Neural progenitor cell (in vitro differentiated cells): Measurements from ENCODE around the gene FKBP9. TPM values are rescaled to one million over a fixed set of nuclear protein-coding genes. Genes with fewer than 3 reads are reported as not detected.
"Not testable (repeated sequence)": the region's sequence is repeated elsewhere in the genome, so short reads cannot be mapped to it uniquely, and the experiment has no call there.

ENCODE experiments used
- DNase-seq: peaks from one replicate; pipeline ENCODE4 v3.0.0-alpha.2; 2016; ENCODE audit warnings: low spot score
- H2AFZ ChIP-seq: fragments of 200-600 bp; sonication (generic); replicated peaks from 2 replicates; pipeline ENCODE4 v1.6.1; 2016; ENCODE audit warnings: antibody characterized with exemption
- H3F3A ChIP-seq: fragments of 200-600 bp; sonication (generic); 2 replicates; pipeline ENCODE4 v1.6.1; 2016; ENCODE audit warnings: antibody characterized with exemption, low read depth
- H3K27ac ChIP-seq: fragments of 200-600 bp; sonication (generic); 2 replicates; pipeline ENCODE4 v1.5.1; 2016; ENCODE audit warnings: mild to moderate bottlenecking
- H3K27me3 ChIP-seq: fragments of 200-600 bp; sonication (generic); 2 replicates; pipeline ENCODE4 v1.6.1; 2016; ENCODE audit warnings: mild to moderate bottlenecking, moderate library complexity
- H3K36me3 ChIP-seq: fragments of 200-600 bp; sonication (generic); 2 replicates; pipeline ENCODE4 v1.5.1; 2016
- H3K4me1 ChIP-seq: fragments of 200-600 bp; sonication (generic); 2 replicates; pipeline ENCODE4 v1.6.1; 2016; ENCODE audit warnings: mixed run types
- H3K4me2 ChIP-seq: fragments of 200-600 bp; sonication (generic); 2 replicates; pipeline ENCODE4 v1.6.1; 2016
- H3K4me3 ChIP-seq: fragments of 200-600 bp; sonication (generic); 2 replicates; pipeline ENCODE4 v1.5.1; 2016
- H3K79me2 ChIP-seq: fragments of 200-600 bp; sonication (generic); 2 replicates; pipeline ENCODE4 v1.6.1; 2016; ENCODE audit warnings: low read depth
- H3K9ac ChIP-seq: fragments of 200-600 bp; sonication (generic); 2 replicates; pipeline ENCODE4 v1.6.1; 2016
- H3K9me3 ChIP-seq: fragments of 200-600 bp; sonication (generic); 2 replicates; pipeline ENCODE4 v1.5.1; 2016; ENCODE audit warnings: low read depth
- H4K20me1 ChIP-seq: fragments of 200-600 bp; sonication (generic); 2 replicates; pipeline ENCODE4 v1.6.1; 2016; ENCODE audit warnings: low read depth
- H3K27ac Mint-ChIP-seq: 3 replicates; pipeline ENCODE4 v1.8.0; 2021; ENCODE audit warnings: mixed read lengths
- H3K27me3 Mint-ChIP-seq: 2 replicates; pipeline ENCODE4 v1.8.0; 2022; ENCODE audit warnings: low read depth, mild to moderate bottlenecking, inconsistent platforms, moderate library complexity, mixed read lengths; ENCODE audit not compliant: insufficient read depth
- H3K36me3 Mint-ChIP-seq: 3 replicates; pipeline ENCODE4 v1.8.0; 2021; ENCODE audit warnings: mixed read lengths
- H3K4me1 Mint-ChIP-seq: 3 replicates; pipeline ENCODE4 v1.8.0; 2021; ENCODE audit warnings: mixed read lengths
- H3K4me3 Mint-ChIP-seq: 3 replicates; pipeline ENCODE4 v1.8.0; 2021; ENCODE audit warnings: mild to moderate bottlenecking, moderate library complexity, mixed read lengths
- H3K9me3 Mint-ChIP-seq: 3 replicates; pipeline ENCODE4 v1.8.0; 2020; ENCODE audit warnings: mixed read lengths
- total RNA-seq: library from RNA; depleted of rRNA; stranded (reverse); fragments of >200 nt; gene quantifications from 2 replicates; pipeline ENCODE4 v1.2.3, GENCODE V29; 2015; ENCODE audit warnings: low replicate concordance

FKBP9 gene
- total RNA-seq, 1 donor from 2014 or later, result 24.4 TPM

DNA sequence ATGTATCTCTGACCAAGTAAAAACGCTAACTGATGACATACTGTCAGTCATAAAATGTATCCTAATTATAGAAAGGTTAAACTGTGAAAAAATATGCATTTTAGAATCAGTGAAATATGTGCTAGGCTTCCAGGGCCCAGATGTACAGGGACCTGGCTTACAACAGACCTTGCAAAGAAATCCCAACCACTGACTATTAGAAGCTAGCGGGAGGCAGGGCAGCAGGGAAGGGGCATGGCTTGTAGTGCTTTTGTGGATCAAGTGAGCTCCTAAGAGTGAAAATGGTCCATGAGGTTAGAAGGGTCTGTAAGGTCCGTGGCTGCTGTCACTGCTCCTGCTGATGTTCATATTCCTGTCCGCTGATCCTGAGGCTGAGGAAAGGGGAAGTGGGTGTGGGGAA is 40.7 kb downstream of the FKBP9 start:
- H4K20me1 ChIP-seq, H3F3A ChIP-seq, H3K27me3 ChIP-seq, H3K79me2 ChIP-seq, H3K4me1 ChIP-seq, H3K9me3 ChIP-seq, H3K9me3 Mint-ChIP-seq, DNase-seq, H3K9ac ChIP-seq, H3K4me3 ChIP-seq, H3K27me3 Mint-ChIP-seq, H3K27ac ChIP-seq, H3K36me3 Mint-ChIP-seq, H3K36me3 ChIP-seq, H3K4me3 Mint-ChIP-seq: not testable (repeated sequence)
- Mint-ChIP-seq H3K4me1 (peaks cover 17% of the 10 kb centered on the region), H3K27ac (peak overlapping the region; percentile 90)
- Histone ChIP-seq H3K4me2 (peak overlapping the region; percentile 33), H2AFZ (peak overlapping the region; percentile 92)

DNA sequence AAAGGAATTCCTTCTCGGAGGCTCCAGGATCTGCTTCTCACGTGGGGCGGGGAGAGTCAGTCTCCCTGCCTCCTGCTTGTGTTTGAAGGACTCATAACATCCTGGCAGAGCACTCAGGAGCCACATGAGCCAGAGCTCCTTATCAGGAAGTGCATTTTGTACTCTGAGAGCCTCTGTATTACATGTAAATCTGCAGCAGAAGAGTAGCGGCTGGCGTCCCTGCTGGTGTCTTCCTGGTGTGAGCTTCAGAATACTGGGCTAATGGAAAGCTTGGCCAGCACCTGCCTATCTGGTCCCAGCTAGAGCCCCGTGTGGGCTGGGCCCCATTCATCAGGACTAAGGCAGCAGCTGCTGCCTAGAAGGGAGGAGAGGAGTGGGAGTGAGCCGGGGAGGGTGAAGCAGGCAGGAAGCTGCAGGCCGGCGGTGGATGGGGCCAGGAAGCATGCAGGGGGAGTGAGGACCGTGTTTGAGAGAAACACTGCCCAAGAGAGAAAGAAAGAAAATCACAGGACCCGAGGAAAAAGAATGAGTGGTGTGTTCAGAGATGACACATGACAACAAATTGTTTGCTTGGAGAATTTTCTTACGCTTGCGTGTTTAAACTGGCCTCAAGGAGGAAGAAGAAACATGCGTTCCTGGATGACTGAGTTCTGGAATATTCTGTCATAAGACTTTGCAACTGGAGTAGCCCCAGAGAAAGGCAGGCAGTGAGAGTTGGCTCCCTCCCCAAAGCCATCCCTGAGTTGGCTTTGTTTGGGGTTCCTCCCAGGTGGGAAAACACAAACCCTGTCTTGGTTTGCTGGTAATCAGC is 41.3 kb downstream of the FKBP9 start:
- not testable (repeated sequence) for H3K9me3 Mint-ChIP-seq, H3K9ac ChIP-seq, H3K36me3 Mint-ChIP-seq, H3K4me1 ChIP-seq, H3K27ac ChIP-seq, H3K27me3 Mint-ChIP-seq, H3F3A ChIP-seq, H3K4me3 ChIP-seq, H3K36me3 ChIP-seq, H3K9me3 ChIP-seq, H3K79me2 ChIP-seq, H3K27me3 ChIP-seq, H4K20me1 ChIP-seq
- Mint-ChIP-seq H3K4me1 (peaks cover 17% of the 10 kb centered on the region), H3K27ac (peak overlapping the region; percentile 90), H3K4me3 (peak overlapping the region; percentile 5)
- Histone ChIP-seq H2AFZ (peak overlapping the region; percentile 92), H3K4me2 (peak overlapping the region; percentile 33)
- peak; percentile 16 for DNase-seq

DNA sequence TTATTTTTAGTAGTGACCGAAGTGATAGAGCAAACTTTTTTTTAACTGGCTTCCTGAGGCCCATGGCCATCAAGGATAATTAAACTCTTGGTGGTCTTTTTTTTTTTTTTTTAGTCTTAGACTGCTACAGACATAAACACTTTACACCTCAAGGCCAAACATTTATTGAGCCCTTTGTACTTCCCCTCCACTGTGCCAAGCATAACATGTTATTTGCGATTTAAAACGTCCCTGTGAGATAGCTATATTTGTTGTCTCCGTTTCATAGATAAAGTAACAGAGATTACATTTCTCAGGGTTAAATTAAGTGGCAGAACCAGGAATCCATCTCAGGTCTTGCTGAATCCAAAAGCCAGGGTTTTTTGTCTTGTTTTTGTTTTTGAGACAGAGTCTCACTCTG is 42.1 kb downstream of the FKBP9 start:
- H3K9ac ChIP-seq, H3K4me1 ChIP-seq, H3K36me3 ChIP-seq, H3K4me3 Mint-ChIP-seq, H3K4me3 ChIP-seq, H3K4me2 ChIP-seq, DNase-seq, H3K27me3 ChIP-seq, H3K9me3 Mint-ChIP-seq, H3F3A ChIP-seq, H3K27ac ChIP-seq, H3K79me2 ChIP-seq, H3K36me3 Mint-ChIP-seq, H3K9me3 ChIP-seq, H2AFZ ChIP-seq, H4K20me1 ChIP-seq, H3K27me3 Mint-ChIP-seq: not testable (repeated sequence)
- Mint-ChIP-seq H3K27ac (peak overlapping the region; percentile 90), H3K4me1 (peaks cover 19% of the 10 kb centered on the region)

DNA sequence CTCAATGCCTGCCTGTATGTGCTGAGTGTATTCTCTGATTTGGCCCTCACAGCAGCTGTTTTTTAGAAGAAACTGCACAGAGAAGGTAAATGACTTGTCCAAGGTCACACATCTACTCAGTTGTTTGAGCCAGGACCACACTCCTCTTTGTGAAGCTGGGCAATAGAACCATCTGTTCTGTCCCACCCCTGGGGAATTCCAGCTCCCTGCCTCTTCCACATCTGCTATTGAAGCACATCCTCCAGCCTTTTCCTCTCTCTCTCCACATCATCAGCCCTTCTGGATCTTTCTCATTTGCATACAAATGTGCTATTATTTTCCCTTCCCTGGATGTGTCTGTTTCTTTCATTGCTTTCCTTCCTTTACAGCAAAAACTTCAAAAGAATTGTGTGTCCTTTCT is 45.9 kb downstream of the FKBP9 start:
- not testable (repeated sequence) for DNase-seq, H3K27me3 Mint-ChIP-seq, H3K79me2 ChIP-seq, H3K4me3 Mint-ChIP-seq, H3K9me3 Mint-ChIP-seq, H4K20me1 ChIP-seq, H3K36me3 ChIP-seq, H3K4me2 ChIP-seq, H3K9me3 ChIP-seq, H3K9ac ChIP-seq, H3K4me3 ChIP-seq, H3K27ac ChIP-seq, H3F3A ChIP-seq, H3K4me1 ChIP-seq, H3K27ac Mint-ChIP-seq, H3K36me3 Mint-ChIP-seq, H3K27me3 ChIP-seq, H2AFZ ChIP-seq
- peaks cover 18% of the 10 kb centered on the region for H3K4me1 Mint-ChIP-seq

DNA sequence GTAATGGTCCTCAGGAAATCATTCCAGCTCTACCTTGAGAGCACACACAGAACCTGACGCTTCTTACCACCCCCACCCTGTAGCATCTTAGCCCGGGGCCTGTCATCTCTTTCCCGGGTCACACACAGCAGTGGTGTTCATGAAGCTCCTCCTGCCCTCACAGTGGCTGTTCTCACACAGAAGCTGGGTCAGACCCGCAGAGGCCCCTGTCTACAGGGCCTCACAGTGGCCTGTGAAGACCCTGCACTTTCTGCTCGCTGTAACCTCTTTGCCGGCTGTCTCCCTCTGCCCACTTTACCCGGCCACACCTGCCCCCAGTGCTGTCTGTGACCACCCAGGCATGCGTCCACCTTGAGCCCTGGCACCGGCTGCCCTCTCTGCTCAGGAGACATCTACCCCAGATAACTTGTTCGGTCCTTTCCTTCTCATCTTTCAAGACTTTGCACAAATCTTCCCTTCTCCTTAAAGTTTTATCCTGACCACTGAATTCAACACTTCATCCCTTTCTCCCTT is 46.9 kb downstream of the FKBP9 start:
- H3K9me3 Mint-ChIP-seq, H3K79me2 ChIP-seq, H3K4me2 ChIP-seq, H3K4me1 Mint-ChIP-seq, H3K27me3 ChIP-seq, H2AFZ ChIP-seq, H3K27ac ChIP-seq, H3K4me1 ChIP-seq, H3K36me3 ChIP-seq, H3K9ac ChIP-seq, H3F3A ChIP-seq, DNase-seq, H3K4me3 ChIP-seq, H3K9me3 ChIP-seq, H4K20me1 ChIP-seq, H3K27me3 Mint-ChIP-seq, H3K36me3 Mint-ChIP-seq, H3K4me3 Mint-ChIP-seq: not testable (repeated sequence)
- H3K27ac Mint-ChIP-seq, result peak overlapping the region; percentile 21

DNA sequence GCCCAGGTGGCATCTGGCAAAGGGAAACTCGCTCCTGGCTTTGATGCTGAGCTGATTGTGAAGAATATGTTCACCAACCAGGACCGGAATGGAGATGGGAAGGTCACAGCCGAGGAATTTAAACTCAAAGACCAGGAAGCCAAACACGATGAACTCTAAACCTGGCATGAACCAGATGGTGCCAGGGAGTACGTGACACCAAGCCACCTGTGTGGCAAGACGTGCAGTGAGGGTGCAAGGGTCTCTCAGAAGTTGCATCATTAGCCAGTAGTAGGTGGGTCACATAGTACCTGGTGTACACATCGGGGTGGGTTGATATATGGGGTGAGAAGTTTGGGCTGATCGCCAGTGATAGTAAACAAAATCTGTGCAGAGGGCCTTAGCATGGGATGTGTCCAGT is 48.0 kb downstream of the FKBP9 start:
- not testable (repeated sequence) for H3F3A ChIP-seq, H3K27me3 Mint-ChIP-seq, H3K9me3 ChIP-seq, DNase-seq, H2AFZ ChIP-seq, H3K36me3 Mint-ChIP-seq, H3K4me3 Mint-ChIP-seq, H3K9me3 Mint-ChIP-seq, H3K4me1 ChIP-seq, H3K27ac Mint-ChIP-seq, H3K27me3 ChIP-seq, H3K4me3 ChIP-seq, H3K4me2 ChIP-seq, H3K27ac ChIP-seq, H3K9ac ChIP-seq, H3K36me3 ChIP-seq, H4K20me1 ChIP-seq, H3K4me1 Mint-ChIP-seq, H3K79me2 ChIP-seq

- H3K9me3 Mint-ChIP-seq, H3K4me1 Mint-ChIP-seq, H3K27me3 ChIP-seq, H4K20me1 ChIP-seq, H3K9me3 ChIP-seq, H3K4me1 ChIP-seq, H3F3A ChIP-seq, H3K36me3 ChIP-seq, H3K79me2 ChIP-seq, H3K4me3 ChIP-seq, DNase-seq, H3K4me3 Mint-ChIP-seq, H3K9ac ChIP-seq, H2AFZ ChIP-seq, H3K27ac Mint-ChIP-seq, H3K27me3 Mint-ChIP-seq, H3K4me2 ChIP-seq, H3K27ac ChIP-seq, H3K36me3 Mint-ChIP-seq: not testable (repeated sequence)
These were observed 48.5 kb downstream of the FKBP9 start for GRCh38 chr7:33005690-33006089.
